H9 (cell line): Measurements from ENCODE around the gene FICD. TPM values are rescaled to one million over a fixed set of nuclear protein-coding genes. Genes with fewer than 3 reads are reported as not detected.

Experiments used
- DNase-seq: peaks from one replicate; pipeline ENCODE4 v3.0.0-alpha.2; 2017
- H2AFZ ChIP-seq: one replicate; pipeline ENCODE4 v1.6.1; 2013; ENCODE audit warnings: mild to moderate bottlenecking, low read length, control low read depth, moderate library complexity
- H2AK5ac ChIP-seq: 2 replicates; pipeline ENCODE4 v1.6.1; 2013; ENCODE audit warnings: low read length, control low read depth, mixed read lengths; ENCODE audit not compliant: insufficient read length
- H2BK120ac ChIP-seq: one replicate; pipeline ENCODE4 v1.6.1; 2013; ENCODE audit warnings: low read depth, mild to moderate bottlenecking, low read length, control low read depth, inconsistent platforms; ENCODE audit not compliant: poor library complexity, severe bottlenecking
- H2BK12ac ChIP-seq: 2 replicates; pipeline ENCODE4 v1.6.1; 2013; ENCODE audit warnings: low read length, control low read depth, mixed read lengths, low read depth; ENCODE audit not compliant: insufficient read length
- H2BK15ac ChIP-seq: 2 replicates; pipeline ENCODE4 v1.6.1; 2013; ENCODE audit warnings: low read depth, low read length, control low read depth
- H2BK20ac ChIP-seq: one replicate; pipeline ENCODE4 v1.6.1; 2013; ENCODE audit warnings: low read depth, mild to moderate bottlenecking, low read length, control low read depth, inconsistent platforms; ENCODE audit not compliant: poor library complexity, severe bottlenecking
- H2BK5ac ChIP-seq: 2 replicates; pipeline ENCODE4 v1.6.1; 2013; ENCODE audit warnings: low read length, control low read depth, mixed read lengths; ENCODE audit not compliant: insufficient read length
- H3K14ac ChIP-seq: 2 replicates; pipeline ENCODE4 v1.6.1; 2013; ENCODE audit warnings: low read length, control low read depth; ENCODE audit not compliant: insufficient read depth
- H3K18ac ChIP-seq: 2 replicates; pipeline ENCODE4 v1.6.1; 2013; ENCODE audit warnings: low read depth, mild to moderate bottlenecking, mixed read lengths, low read length, control low read depth; ENCODE audit not compliant: insufficient read length
- H3K23ac ChIP-seq: 2 replicates; pipeline ENCODE4 v1.6.1; 2013; ENCODE audit warnings: low read length, control low read depth, mixed read lengths, low read depth; ENCODE audit not compliant: insufficient read length
- H3K23me2 ChIP-seq: 2 replicates; pipeline ENCODE4 v1.6.1; 2013; ENCODE audit warnings: low read depth, mild to moderate bottlenecking, mixed read lengths, low read length, control low read depth; ENCODE audit not compliant: insufficient read length, poor library complexity, severe bottlenecking
- H3K27ac ChIP-seq: 2 replicates; pipeline ENCODE4 v1.5.1; 2013; ENCODE audit warnings: low read length, control low read depth, mixed read lengths, low read depth; ENCODE audit not compliant: insufficient read length
- H3K27me3 ChIP-seq: 2 replicates; pipeline ENCODE4 v1.6.1; 2013; ENCODE audit warnings: low read length, control low read depth, inconsistent platforms; ENCODE audit not compliant: insufficient read depth
- H3K4ac ChIP-seq: 2 replicates; pipeline ENCODE4 v1.6.1; 2013; ENCODE audit warnings: low read depth, mild to moderate bottlenecking, control low read depth, inconsistent platforms, low read length, moderate library complexity
- H3K4me1 ChIP-seq: 2 replicates; pipeline ENCODE4 v1.6.1; 2013; ENCODE audit warnings: low read length, control low read depth, inconsistent platforms; ENCODE audit not compliant: insufficient read depth
- H3K4me2 ChIP-seq: 2 replicates; pipeline ENCODE4 v1.6.1; 2013; ENCODE audit warnings: low read length, control low read depth, mixed read lengths; ENCODE audit not compliant: insufficient read length, insufficient read depth
- H3K56ac ChIP-seq: 2 replicates; pipeline ENCODE4 v1.6.1; 2013; ENCODE audit warnings: low read depth, mild to moderate bottlenecking, mixed read lengths, low read length, control low read depth; ENCODE audit not compliant: insufficient read length
- H3K79me1 ChIP-seq: 2 replicates; pipeline ENCODE4 v1.6.1; 2013; ENCODE audit warnings: low read depth, mild to moderate bottlenecking, moderate library complexity, low read length, control low read depth, inconsistent platforms; ENCODE audit not compliant: insufficient read depth, poor library complexity, severe bottlenecking
- H3K79me2 ChIP-seq: 2 replicates; pipeline ENCODE4 v1.6.1; 2013; ENCODE audit warnings: low read length, control low read depth, inconsistent platforms; ENCODE audit not compliant: insufficient read depth
- H3K9ac ChIP-seq: 2 replicates; pipeline ENCODE4 v1.6.1; 2013; ENCODE audit warnings: low read length, control low read depth, mixed read lengths; ENCODE audit not compliant: insufficient read length; ENCODE audit errors: extremely low read depth
- H3K9me3 ChIP-seq: one replicate; pipeline ENCODE4 v1.6.1; 2013; ENCODE audit warnings: low read depth, low read length, inconsistent platforms; ENCODE audit not compliant: control insufficient read depth
- H3T11ph ChIP-seq: one replicate; pipeline ENCODE4 v1.6.1; 2013; ENCODE audit warnings: mild to moderate bottlenecking, low read length, control low read depth, inconsistent platforms
- H4K20me1 ChIP-seq: one replicate; pipeline ENCODE4 v1.6.1; 2013; ENCODE audit not compliant: control insufficient read depth, insufficient read length, insufficient read depth
- H4K5ac ChIP-seq: 2 replicates; pipeline ENCODE4 v1.6.1; 2013; ENCODE audit warnings: low read depth, mild to moderate bottlenecking, mixed read lengths, low read length, control low read depth; ENCODE audit not compliant: insufficient read length
- H4K8ac ChIP-seq: replicated peaks from 2 replicates; pipeline ENCODE4 v1.6.1; 2013; ENCODE audit warnings: low read length, control low read depth, mixed read lengths, low read depth; ENCODE audit not compliant: insufficient read length
- H4K91ac ChIP-seq: 2 replicates; pipeline ENCODE4 v1.6.1; 2013; ENCODE audit warnings: low read depth, mild to moderate bottlenecking, moderate library complexity, mixed read lengths, low read length, control low read depth; ENCODE audit not compliant: insufficient read length
- H3K27ac Mint-ChIP-seq, 3 experiments: 2 replicates in 2 of 3; 3 replicates in 1 of 3; pipeline ENCODE4 v1.8.0; 2020 to 2021; ENCODE audit warnings: mixed read lengths in 3 of 3, mild to moderate bottlenecking in 1 of 3, moderate library complexity in 1 of 3
- H3K27me3 Mint-ChIP-seq: 2 replicates; pipeline ENCODE4 v1.8.0; 2021; ENCODE audit warnings: low read depth, mild to moderate bottlenecking, moderate library complexity, mixed read lengths
- H3K36me3 Mint-ChIP-seq, 3 experiments: 2 replicates in 2 of 3; 3 replicates in 1 of 3; pipeline ENCODE4 v1.8.0; 2020 to 2021; ENCODE audit warnings: low read depth in 3 of 3, mixed read lengths in 3 of 3; ENCODE audit not compliant: insufficient read depth in 1 of 3
- H3K4me1 Mint-ChIP-seq, 2 experiments: 2 replicates each; pipeline ENCODE4 v1.8.0; 2020; ENCODE audit warnings: mixed read lengths in 2 of 2
- H3K4me3 Mint-ChIP-seq, 2 experiments: 2 replicates in 1 of 2; 3 replicates in 1 of 2; pipeline ENCODE4 v1.8.0; 2020 to 2021; ENCODE audit warnings: mild to moderate bottlenecking in 2 of 2, mixed read lengths in 2 of 2, moderate library complexity in 1 of 2
- H3K9me3 Mint-ChIP-seq, 2 experiments: 2 replicates in 1 of 2; 3 replicates in 1 of 2; pipeline ENCODE4 v1.8.0; 2020; ENCODE audit warnings: mild to moderate bottlenecking in 2 of 2, mixed read lengths in 2 of 2, moderate library complexity in 1 of 2
- CTCF ChIP-seq: fragments of 200-600 bp; sonication (generic); conservative IDR thresholded peaks from 3 replicates; pipeline ENCODE4 v1.8.0; 2021; ENCODE audit warnings: antibody characterized with exemption, mild to moderate bottlenecking
- total RNA-seq: library from RNA; stranded (reverse); gene quantifications from 2 replicates; pipeline ENCODE4 v1.2.1, GENCODE V29; 2021

Gene FICD
- total RNA-seq, 1 experiment from 2014 or later, result 5.1 TPM

DNA sequence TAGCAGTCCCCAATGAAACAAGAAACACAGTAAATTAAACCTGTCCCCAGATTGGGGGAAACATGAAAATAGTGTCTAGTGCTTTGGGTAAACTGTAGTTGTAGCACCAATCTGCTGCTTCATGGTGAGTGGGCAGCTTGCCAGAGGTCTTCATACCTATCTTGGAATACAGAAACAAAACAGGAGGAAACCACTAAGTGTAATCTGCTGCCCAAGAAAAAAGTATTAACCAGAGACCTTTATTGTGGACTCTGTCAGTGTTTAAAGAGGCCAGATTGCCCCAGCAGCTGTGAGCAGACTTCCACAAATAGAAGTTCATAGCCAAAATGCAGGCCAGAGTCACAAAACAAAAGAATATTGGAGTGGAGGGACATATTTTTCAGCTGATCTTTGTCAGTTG, 49.6 kb downstream of the FICD start:
- no peak for TF ChIP-seq CTCF
- H2BK12ac ChIP-seq, result no peak overlapping the region
- no peaks in the 10 kb centered on the region for H4K20me1 ChIP-seq
- no peak overlapping the region for H4K91ac ChIP-seq
- no peak overlapping the region for H3K18ac ChIP-seq
- no peak overlapping the region for H3K23ac ChIP-seq
- Mint-ChIP-seq H3K27me3 (no peaks in the 10 kb centered on the region), H3K27ac (no peak overlapping the region), H3K4me3 (no peak overlapping the region), H3K36me3 (peaks cover 19 to 62% (median 61%) of the 10 kb centered on the region in 3 experiments; a peak in 6 of 7 replicates), H3K4me1 (peaks cover 14 to 15% of the 10 kb centered on the region in 2 experiments), H3K9me3 (peaks cover 0 to 3% of the 10 kb centered on the region in 2 experiments; a peak in 2 of 5 replicates)
- no peak overlapping the region for H2BK20ac ChIP-seq
- H3K4ac ChIP-seq, result no peak overlapping the region
- H2BK5ac ChIP-seq, result no peak overlapping the region
- no peak overlapping the region for H3K56ac ChIP-seq
- H3T11ph ChIP-seq, result no peak overlapping the region
- H2BK120ac ChIP-seq, result no peak overlapping the region
- H2BK15ac ChIP-seq, result no peak overlapping the region
- no peak overlapping the region for H3K9ac ChIP-seq
- no peak overlapping the region for H3K27ac ChIP-seq
- H3K4me2 ChIP-seq, result no peak overlapping the region
- H3K14ac ChIP-seq, result no peak overlapping the region
- no peaks in the 10 kb centered on the region for H3K9me3 ChIP-seq
- H4K8ac ChIP-seq, result no peak overlapping the region
- no peak overlapping the region for H2AFZ ChIP-seq
- DNase-seq, result no peak
- H3K23me2 ChIP-seq, result peaks cover 18% of the 10 kb centered on the region
- H3K79me1 ChIP-seq, result no peaks in the 10 kb centered on the region
- no peak overlapping the region for H4K5ac ChIP-seq
- H2AK5ac ChIP-seq, result no peak overlapping the region
- no peaks in the 10 kb centered on the region for H3K27me3 ChIP-seq
- H3K4me1 ChIP-seq, result peaks cover 2% of the 10 kb centered on the region; the same call in 1 of the 2 replicates
- peaks cover 12% of the 10 kb centered on the region for H3K79me2 ChIP-seq
